T follicular helper cell (primary cell): Measurements from ENCODE around the gene PHETA2.
"Not testable (repeated sequence)": the region's sequence is repeated elsewhere in the genome, so short reads cannot be mapped to it uniquely, and the experiment has no call there.

Experiments
- DNase-seq: peaks from one replicate; pipeline ENCODE4 v3.0.0-alpha.2; 2020; ENCODE audit warnings: low read depth

Gene PHETA2

GRCh38 chr22:42069801-42070516 lies 4.1 kb upstream of the PHETA2 start:
- DNase-seq = no peak

GRCh38 chr22:42070517-42071422 lies 3.3 kb upstream of the PHETA2 start, which contains the start of gene NAGA:
TSS of gene NAGA (minus strand) at chr22:42070812. CDS start at chr22:42070297, 515 bp downstream.
- peak; percentile 88 for DNase-seq

- DNase-seq = not testable (repeated sequence)
Observed at GRCh38 chr22:42071508-42071907, 2.5 kb upstream of the PHETA2 start.

- DNase-seq = no peak
Observed at GRCh38 chr22:42072606-42073330, 1.3 kb upstream of the PHETA2 start.

GRCh38 chr22:42073621-42074041 lies 417 bp upstream of the PHETA2 start:
- no peak for DNase-seq

- DNase-seq = no peak
Observed at GRCh38 chr22:42074846-42075676, 1.0 kb downstream of the PHETA2 start.

- DNase-seq = no peak
Observed at GRCh38 chr22:42076764-42077485, 2.9 kb downstream of the PHETA2 start.

GRCh38 chr22:42077486-42078125 lies 3.6 kb downstream of the PHETA2 start:
- no peak for DNase-seq

GRCh38 chr22:42078469-42079318 lies 4.6 kb downstream of the PHETA2 start:
- no peak for DNase-seq

- DNase-seq = peak; percentile 98
Observed at GRCh38 chr22:42079319-42080251, 5.5 kb downstream of the PHETA2 start, which contains the start of gene SMDT1. TSS of gene SMDT1 (plus strand) at chr22:42079700. CDS start at chr22:42079769, 69 bp downstream.

- no peak for DNase-seq
Observed at GRCh38 chr22:42080287-42080686, 6.2 kb downstream of the PHETA2 start.

- no peak for DNase-seq
Observed at GRCh38 chr22:42083119-42083518, 9.1 kb downstream of the PHETA2 start.

- no peak for DNase-seq
Observed at GRCh38 chr22:42084874-42085273, 10.8 kb downstream of the PHETA2 start.

- DNase-seq = no peak
Observed at GRCh38 chr22:42086051-42086450, 12.0 kb downstream of the PHETA2 start.

- peak; percentile 98 for DNase-seq
Observed at GRCh38 chr22:42090596-42091454, 16.8 kb downstream of the PHETA2 start, which contains the start of gene NDUFA6. TSS of gene NDUFA6 (minus strand) at chr22:42090772. CDS start at chr22:42090744, 28 bp downstream.

GRCh38 chr22:42091455-42091782 lies 17.4 kb downstream of the PHETA2 start:
- DNase-seq = no peak

GRCh38 chr22:42101199-42101598 lies 27.2 kb downstream of the PHETA2 start:
- DNase-seq = no peak
